ENCODE measurements around the gene PIGA. TPM values are rescaled to one million over a fixed set of nuclear protein-coding genes. Genes with fewer than 3 reads are reported as not detected.
A peak's percentile ranks its signal among the peaks of the same experiment; 100 is the strongest.

Gene PIGA
- polyA plus RNA-seq (ENCODE audit: insufficient read depth in 1 of 5, insufficient read length in 5 of 5, low replicate concordance in 1 of 5): 10 to 100 TPM; 15.8 to 27.7 (median 25.6) TPM
- long read RNA-seq, donor 1, partial matches to known transcripts: 0 of 3 reads
- long read RNA-seq, donor 1, other reads (novel, unspliced or antisense): 0 of 3 reads
- long read RNA-seq, donor 2, partial matches to known transcripts: 0 of 1 reads
- long read RNA-seq, donor 2, other reads (novel, unspliced or antisense): 0 of 1 reads
- long read RNA-seq, donor 3: 0 reads
- long read RNA-seq, donor 4: 0 reads
- long read RNA-seq, donor 5, partial matches to known transcripts: 0 of 4 reads
- long read RNA-seq, donor 5, other reads (novel, unspliced or antisense): 0 of 4 reads
- long read RNA-seq, donor 6, partial matches to known transcripts: 6 of 11 reads
- long read RNA-seq, donor 6, other reads (novel, unspliced or antisense): 0 of 11 reads
- long read RNA-seq, donor 7: 0 reads
- long read RNA-seq, donor 8: 0 reads

DNA sequence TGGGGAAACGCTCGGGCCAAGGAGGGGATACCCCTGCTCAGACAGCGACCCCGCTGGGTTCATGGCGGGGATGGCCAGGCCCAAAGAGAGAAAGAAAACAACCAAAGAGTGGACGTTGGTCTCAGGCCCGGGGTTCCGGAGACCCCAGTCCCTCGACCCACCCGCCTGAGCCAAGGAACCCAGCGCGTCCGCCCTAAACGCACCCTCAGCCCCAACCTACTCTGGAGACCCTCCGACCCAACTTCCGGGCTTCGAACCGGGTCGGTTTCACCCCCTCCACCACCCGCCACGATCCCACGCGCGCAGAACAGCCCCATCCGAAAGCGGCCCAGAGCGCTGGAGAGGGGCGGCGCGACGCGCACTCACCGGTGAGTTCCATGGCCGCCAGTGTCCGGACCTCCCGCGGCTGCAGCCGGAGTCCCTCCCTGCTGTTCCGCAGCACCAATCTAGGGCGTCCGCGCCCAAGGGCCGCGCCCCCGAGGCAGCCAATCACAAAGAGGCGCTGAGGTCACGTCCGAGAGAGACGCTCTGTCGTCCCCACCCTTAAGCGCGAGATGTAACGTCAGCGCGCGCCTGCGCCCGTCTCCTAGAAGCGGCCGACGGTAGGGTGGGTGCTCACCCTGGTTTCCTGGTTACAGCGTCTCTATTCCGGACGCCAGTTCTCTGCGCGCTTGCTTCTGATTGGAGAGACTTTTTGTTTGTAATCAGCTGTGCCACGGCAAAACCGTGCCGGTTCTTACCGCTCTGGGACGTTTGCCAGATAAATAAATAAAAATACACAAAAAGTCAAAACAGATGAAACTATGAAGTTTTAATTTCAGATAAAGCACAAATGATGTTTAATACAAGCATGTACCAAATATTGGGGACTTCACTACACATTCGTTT lies at the start of gene PIGA:
PIGA (minus strand) TSS at position 389 of the 888 bp plus-strand sequence. CDS start 3,593 bp downstream, outside the sequence.
- peak; percentile 94 to 96 for DNase-seq

DNA sequence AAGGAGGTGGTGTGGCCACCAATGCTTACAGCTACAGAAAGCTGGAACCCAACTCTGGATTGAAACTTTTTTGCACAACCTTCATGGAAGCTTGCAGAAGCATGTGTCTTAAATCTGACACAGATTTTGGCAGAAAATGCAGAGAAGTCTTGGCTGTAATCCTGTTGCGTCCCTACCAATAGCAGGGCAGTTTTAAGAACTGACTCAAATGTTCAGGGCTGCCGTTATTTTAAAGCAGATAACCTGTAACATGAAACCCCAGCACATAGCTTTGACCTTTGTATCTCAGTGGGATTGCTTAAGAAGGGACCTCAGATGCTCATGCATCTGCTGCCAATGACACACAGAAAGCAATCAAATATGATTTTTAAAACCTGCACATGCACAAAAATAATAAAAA lies 49.0 kb upstream of the PIGA start, which contains the start of gene VEGFD:
VEGFD (minus strand) TSS at position 110 of the 400 bp plus-strand sequence. CDS start 467 bp downstream, outside the sequence.
- DNase-seq: peak; percentile 47 to 65

GRCh38 chrX:15382813-15383212 lies 47.5 kb upstream of the PIGA start:
- peak in 1 of 2 donors; percentile 47 for DNase-seq

DNA sequence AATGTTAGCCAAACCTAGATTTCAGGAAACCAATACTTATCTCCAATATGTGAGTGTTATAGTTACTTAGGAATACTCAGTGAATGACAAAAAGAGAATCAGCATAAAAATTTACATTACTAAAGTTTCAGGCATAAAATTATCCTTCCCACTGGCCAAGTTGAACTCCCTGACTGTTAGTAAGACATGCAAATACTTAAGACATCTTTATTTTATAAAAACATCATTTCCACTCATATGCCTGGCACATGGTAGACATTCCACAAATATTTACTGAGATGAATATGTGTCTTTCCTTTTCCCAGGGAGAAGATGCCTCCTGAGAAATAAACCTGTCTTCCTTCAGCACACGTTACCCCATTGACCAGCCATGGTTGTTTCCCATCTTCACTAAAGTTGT lies 41.6 kb upstream of the PIGA start:
- no peak for DNase-seq

DNA sequence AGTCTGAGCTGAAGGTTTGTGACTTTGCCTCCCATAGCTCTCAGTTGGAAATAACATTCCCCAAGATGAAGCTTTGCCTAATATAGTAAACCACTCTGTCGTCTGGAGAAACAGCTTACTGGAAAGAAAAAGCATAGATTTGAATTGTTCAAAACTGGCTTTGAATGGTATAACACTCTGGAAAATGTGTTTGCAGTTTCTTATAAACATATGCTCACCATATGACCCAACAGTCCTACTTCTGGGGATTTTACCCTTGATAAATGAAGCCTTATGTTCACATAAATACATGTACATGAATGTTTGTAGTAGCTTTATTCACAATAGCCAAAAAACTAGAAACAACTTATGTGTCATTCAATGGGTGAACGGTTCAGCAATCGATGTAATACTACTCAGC lies 38.7 kb upstream of the PIGA start:
- DNase-seq: no peak

DNA sequence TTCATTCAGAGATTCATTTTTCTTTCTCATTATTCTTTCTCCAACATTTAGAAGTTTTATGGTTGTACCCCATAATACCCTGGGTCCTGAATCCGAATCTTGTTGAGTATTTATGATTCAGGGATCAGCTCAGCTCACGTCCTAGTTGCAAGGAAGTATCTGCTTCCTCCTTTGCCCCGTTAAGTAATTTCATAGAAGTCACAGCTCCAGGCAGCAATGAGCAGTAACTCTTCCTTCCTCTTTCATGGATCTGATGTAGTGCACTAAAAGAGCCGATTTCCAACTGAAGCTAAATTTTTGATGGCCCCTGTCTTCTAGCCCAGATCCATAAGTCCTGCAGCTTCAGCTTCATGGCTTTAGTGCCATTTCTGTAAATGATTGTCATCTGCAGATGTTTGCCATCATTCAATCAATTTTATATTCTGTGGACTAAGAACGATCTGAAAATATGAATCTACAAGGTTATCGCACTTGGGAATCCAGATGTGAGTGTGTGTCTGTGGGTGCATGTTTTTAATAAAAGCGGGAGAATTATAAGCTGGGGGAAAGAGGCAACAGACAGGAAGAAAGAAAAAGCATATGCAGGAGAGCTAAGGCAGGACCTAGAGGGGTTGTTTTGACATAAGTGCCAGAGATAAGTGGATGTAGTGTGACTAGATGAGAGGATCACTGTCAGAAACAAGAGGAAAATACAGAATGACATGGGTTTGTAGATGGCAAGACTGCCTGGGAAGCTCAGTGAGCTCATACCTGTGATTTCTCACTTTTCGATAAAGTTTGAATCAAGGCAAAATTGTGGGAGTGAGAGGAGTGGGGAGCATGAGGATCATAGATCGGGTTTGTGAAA lies 31.4 kb upstream of the PIGA start:
- no peak for DNase-seq

GRCh38 chrX:15359701-15360100 lies 24.4 kb upstream of the PIGA start:
- no peak for DNase-seq

DNA sequence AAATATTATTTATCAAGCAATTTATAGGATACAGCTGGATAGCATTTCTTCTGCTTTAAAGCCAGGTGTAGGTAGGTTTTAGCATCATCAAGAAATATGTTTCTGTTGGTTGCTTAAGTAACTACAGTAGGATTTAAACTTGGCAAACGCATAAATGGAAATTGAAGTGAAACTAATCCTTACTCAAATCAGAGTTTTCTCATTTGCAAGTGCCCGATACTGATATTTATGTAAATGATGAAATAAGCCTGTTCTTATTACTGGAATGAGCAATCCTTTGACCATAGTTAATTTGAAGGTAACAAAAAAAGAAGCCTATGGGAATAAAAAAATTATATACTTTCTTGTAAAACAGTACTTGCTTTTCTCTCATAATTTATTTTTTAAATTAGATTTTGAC lies 23.2 kb upstream of the PIGA start:
- no peak for DNase-seq

DNA sequence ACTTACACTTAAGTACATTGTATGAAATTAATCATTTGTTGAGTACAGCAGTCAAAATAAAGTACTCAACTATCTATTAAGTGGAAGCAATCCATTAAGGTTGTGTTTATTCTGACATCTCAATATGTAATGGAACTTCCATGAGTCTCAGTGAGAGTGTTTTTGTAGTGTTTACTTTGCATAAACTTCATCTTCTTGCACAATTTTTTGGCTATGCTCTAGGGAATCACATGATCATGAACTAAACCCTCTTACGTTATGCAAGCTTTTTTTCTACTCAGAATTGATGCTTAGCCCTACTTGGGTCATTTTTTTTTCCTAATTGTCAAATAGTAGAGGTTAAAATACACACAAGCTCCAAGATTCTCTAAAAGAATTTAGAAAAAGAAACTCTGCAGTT lies 21.1 kb upstream of the PIGA start:
- peak; percentile 72 to 75 for DNase-seq

DNA sequence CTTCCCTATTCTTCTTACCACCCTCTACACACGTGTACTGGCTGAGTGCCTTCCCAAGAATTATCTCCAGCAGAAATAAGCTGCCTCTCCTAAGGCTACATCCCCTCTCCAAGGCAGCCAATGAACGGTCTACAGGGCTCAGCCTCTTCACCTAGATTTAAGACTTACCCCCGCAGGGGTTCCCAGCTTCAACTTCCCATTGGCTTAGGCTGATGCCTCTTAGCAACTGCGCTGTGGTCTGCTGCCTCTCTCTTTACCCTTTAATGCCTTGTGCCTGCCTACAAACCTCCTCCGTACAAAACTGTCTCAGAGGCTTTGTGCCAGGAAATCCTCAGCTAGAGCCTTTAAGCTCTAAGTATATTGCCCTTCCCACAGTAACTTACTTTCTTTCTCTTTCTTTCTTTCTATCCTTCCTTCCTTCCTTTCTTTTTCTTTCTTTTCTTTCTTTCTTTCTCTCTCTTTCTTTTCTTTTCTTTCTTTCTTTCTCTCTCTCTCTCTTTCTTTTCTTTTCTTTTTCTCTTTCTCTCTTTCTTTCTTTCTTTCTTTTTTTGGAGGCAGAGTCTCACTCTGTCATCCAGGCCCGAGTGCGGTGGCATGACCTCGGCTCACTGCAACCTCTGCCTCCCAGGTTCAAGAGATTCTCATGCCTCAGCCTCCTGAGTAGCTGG lies 15.1 kb upstream of the PIGA start:
- no peak for DNase-seq

- peak in 1 of 2 donors; percentile 65 for DNase-seq
Measured at GRCh38 chrX:15349046-15349445, 13.7 kb upstream of the PIGA start.

DNA sequence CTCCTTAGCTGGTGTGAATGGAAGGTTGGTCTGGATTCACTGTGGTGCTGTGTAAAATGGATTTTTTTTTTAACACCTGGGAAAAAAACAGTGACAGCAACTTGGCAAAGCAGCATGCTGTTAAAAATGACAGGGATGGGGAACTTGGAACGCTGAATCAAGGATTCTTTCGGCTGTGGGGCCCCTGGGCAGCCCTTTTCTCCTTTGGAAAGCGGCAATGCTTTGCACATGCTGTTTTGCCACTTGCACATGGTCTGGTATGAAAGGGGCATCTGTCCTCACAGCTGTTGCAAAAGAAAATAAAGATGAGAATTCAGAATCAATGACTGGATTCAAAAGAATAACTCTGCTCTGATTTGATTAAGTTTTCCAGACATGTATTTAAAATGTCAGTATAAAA lies 10.7 kb upstream of the PIGA start:
- no peak for DNase-seq

DNA sequence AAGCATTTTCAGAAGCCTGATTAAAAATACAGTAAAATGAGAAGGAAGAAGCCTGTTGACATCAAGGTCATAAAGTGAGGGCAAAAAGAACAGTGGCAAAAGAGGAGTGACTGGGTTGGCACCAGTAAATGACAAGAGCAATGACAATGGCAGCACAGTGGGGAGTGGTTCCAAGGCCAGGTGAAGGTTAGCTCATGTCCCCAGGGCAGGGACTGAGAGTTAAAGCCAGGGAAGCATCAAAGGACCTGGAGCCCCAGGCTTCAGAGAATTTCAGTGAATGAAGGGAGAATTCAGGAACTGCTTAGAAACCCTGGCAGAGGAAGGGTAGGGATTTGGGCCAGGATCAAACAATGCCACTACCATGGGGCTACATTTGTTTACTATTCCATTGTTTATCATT lies 8.8 kb upstream of the PIGA start:
- DNase-seq: no peak

GRCh38 chrX:15343075-15343476 lies 7.8 kb upstream of the PIGA start:
- DNase-seq: peak; percentile 74 to 80

GRCh38 chrX:15340867-15341266 lies 5.5 kb upstream of the PIGA start:
- DNase-seq: no peak

DNA sequence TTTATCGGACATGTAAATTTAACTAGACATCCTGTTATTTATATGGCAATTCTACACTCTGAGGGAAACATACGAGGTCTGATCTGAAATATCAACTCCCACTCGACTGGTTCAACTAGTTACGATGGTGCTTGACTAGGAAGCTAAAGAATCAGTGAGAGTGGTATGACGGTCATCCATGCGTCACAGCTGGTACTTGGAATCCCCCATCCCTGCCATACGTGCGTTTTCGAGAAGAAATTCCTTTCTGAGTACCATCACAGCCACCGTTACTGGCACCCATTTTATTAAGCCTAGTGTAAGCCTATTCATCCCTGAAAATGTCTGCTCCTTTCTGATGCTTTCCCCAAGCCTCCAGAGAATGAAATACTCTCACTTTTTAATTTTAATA lies 695 bp upstream of the PIGA start:
- peak in 1 of 2 donors; percentile 69 for DNase-seq

GRCh38 chrX:15334561-15334960 lies 762 bp downstream of the PIGA start:
- DNase-seq: peak in 1 of 2 donors; percentile 25

DNA sequence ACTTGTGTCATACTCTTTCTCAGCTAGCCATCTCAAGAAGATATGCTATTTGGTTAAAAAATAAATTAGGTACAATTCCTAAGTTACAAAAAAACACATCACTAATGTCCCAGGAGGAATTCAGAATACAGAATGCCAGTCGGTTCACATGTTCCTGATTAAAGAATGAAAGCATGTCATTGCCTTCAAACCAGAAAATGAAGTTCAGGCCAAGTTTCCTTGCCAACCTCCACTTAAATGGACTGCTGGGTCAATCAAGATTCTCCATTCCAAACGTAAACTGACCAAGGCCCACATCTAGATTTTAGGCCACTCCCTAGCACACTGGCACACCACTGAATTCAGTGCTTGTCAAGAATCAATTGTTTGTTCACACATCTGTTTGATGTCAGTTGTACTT lies 6.5 kb downstream of the PIGA start:
- DNase-seq: no peak

DNA sequence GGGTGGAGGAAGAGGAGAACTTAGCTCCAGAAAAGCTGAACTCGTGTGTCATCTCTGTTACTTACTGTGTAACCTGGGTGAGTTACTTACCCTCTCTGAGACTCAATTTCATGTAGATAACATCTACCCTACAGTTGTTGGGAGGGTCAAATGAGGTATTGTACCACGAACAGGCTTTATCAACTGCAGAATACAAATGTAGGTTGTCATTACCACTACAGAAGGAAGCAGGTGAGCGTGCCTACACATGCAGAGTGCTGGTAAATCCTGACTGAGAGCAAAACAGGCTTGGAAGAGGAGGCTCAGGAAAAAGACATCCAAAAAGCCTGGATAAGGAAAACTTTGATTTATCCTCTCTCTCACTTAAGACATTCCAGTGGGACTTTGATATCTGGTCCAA lies 7.2 kb downstream of the PIGA start:
- DNase-seq: no peak

- DNase-seq: no peak
Measured at GRCh38 chrX:15322472-15322871, 12.9 kb downstream of the PIGA start.

- no peak for DNase-seq
Measured at GRCh38 chrX:15322072-15322471, 13.3 kb downstream of the PIGA start.
